DND-41 (cell line): ENCODE results near the gene ZEB1.

Experiments
- ATAC-seq: fragments of 200-7000 bp; cut with Tn5 transposase; 3 replicates; pipeline ENCODE4 v1.9.1; 2021; ENCODE audit warnings: low read depth; ENCODE audit not compliant: insufficient read depth
- DNase-seq: peaks from one replicate; pipeline ENCODE4 v3.0.0-alpha.2; 2020
- H2AFZ ChIP-seq: 2 replicates; pipeline ENCODE4 v1.6.0; 2012; ENCODE audit warnings: low read depth, low read length
- H3K27ac ChIP-seq: 2 replicates; pipeline ENCODE4 v1.5.1; 2012; ENCODE audit warnings: low read length, inconsistent platforms
- H3K27me3 ChIP-seq: fragments of 200-600 bp; sonication (generic); 2 replicates; pipeline ENCODE4 v1.6.0; 2012; ENCODE audit warnings: low read length, mild to moderate bottlenecking, inconsistent platforms; ENCODE audit not compliant: insufficient read depth, poor library complexity
- H3K36me3 ChIP-seq: 2 replicates; pipeline ENCODE4 v1.5.1; 2012; ENCODE audit warnings: low read length, inconsistent platforms; ENCODE audit not compliant: insufficient read depth
- H3K4me1 ChIP-seq: 2 replicates; pipeline ENCODE4 v1.5.1; 2012; ENCODE audit warnings: mild to moderate bottlenecking, low read length; ENCODE audit not compliant: insufficient read depth
- H3K4me2 ChIP-seq: 2 replicates; pipeline ENCODE4 v1.6.0; 2012; ENCODE audit warnings: mild to moderate bottlenecking, moderate library complexity, low read length, inconsistent platforms; ENCODE audit not compliant: insufficient read depth
- H3K4me3 ChIP-seq, 2 experiments: fragments of 200-600 bp in 1 of 2; shearing (Covaris generic) in 1 of 2; 2 replicates each; pipeline ENCODE4 v1.5.1; 2012 to 2016; ENCODE audit warnings: inconsistent platforms in 2 of 2, low read length in 2 of 2, mild to moderate bottlenecking in 2 of 2, low read depth in 1 of 2, moderate library complexity in 1 of 2
- H3K79me2 ChIP-seq: 2 replicates; pipeline ENCODE4 v1.6.0; 2012; ENCODE audit warnings: low read length, inconsistent platforms; ENCODE audit not compliant: insufficient read depth
- H3K9ac ChIP-seq: 2 replicates; pipeline ENCODE4 v1.6.0; 2012; ENCODE audit warnings: low read depth, mild to moderate bottlenecking, inconsistent platforms, low read length, moderate library complexity
- H3K9me3 ChIP-seq: 2 replicates; pipeline ENCODE4 v1.5.1; 2012; ENCODE audit warnings: low read length, moderate library complexity, mild to moderate bottlenecking, inconsistent platforms; ENCODE audit not compliant: insufficient read depth, severe bottlenecking
- H4K20me1 ChIP-seq: 2 replicates; pipeline ENCODE4 v1.6.0; 2012; ENCODE audit warnings: low read length; ENCODE audit not compliant: insufficient read depth
- CTCF ChIP-seq: IDR thresholded peaks from 2 replicates; pipeline ENCODE4 v1.5.1; 2012; ENCODE audit warnings: borderline replicate concordance, low read length, moderate library complexity, mild to moderate bottlenecking; ENCODE audit not compliant: poor library complexity, severe bottlenecking; ENCODE audit errors: extremely low read depth
- EZH2 ChIP-seq: IDR thresholded peaks from 3 replicates; pipeline ENCODE4 v1.6.1; 2012; ENCODE audit warnings: borderline replicate concordance, low read depth, mild to moderate bottlenecking, moderate library complexity, low read length, inconsistent platforms; ENCODE audit not compliant: severe bottlenecking

Gene ZEB1

GRCh38 chr10:31484431-31485135 is 165.6 kb downstream of the ZEB1 start:
- peaks cover 63% of the 10 kb centered on the region for H3K36me3 ChIP-seq
- no peak overlapping the region for H3K4me2 ChIP-seq
- no peak overlapping the region for H3K9ac ChIP-seq
- DNase-seq (no peak), ATAC-seq (no peak)
- no peak overlapping the region for H3K4me3 ChIP-seq
- H3K27me3 ChIP-seq = no peaks in the 10 kb centered on the region
- no peak overlapping the region for H2AFZ ChIP-seq
- peaks cover 15% of the 10 kb centered on the region for H3K4me1 ChIP-seq
- H4K20me1 ChIP-seq = no peaks in the 10 kb centered on the region
- no peak for TF ChIP-seq CTCF
- TF ChIP-seq EZH2 = no peak
- H3K79me2 ChIP-seq = peaks cover 95% of the 10 kb centered on the region
- no peak overlapping the region for H3K27ac ChIP-seq
- peaks cover 7% of the 10 kb centered on the region for H3K9me3 ChIP-seq

GRCh38 chr10:31490858-31491504 is 172.0 kb downstream of the ZEB1 start:
- Histone ChIP-seq H3K9ac (no peak overlapping the region), H2AFZ (no peak overlapping the region), H3K79me2 (peaks cover 98% of the 10 kb centered on the region), H3K27me3 (no peaks in the 10 kb centered on the region), H3K4me3 (no peak overlapping the region), H3K27ac (peak overlapping the region; percentile 52), H3K4me1 (no peaks in the 10 kb centered on the region), H3K9me3 (peaks cover 10% of the 10 kb centered on the region), H3K4me2 (no peak overlapping the region), H3K36me3 (peaks cover 44% of the 10 kb centered on the region; the same call in 1 of the 2 replicates), H4K20me1 (0 out of 2 replicates have a peak, but pooled peaks cover 3% of the 10 kb centered on the region)
- TF ChIP-seq CTCF (peak; percentile 77), EZH2 (no peak)
- ATAC-seq = peak; percentile 87
- DNase-seq = peak; percentile 49

GRCh38 chr10:31507427-31507826 is 188.4 kb downstream of the ZEB1 start:
- no peaks in the 10 kb centered on the region for H3K4me1 ChIP-seq
- no peak for ATAC-seq
- H3K4me3 ChIP-seq = no peak overlapping the region
- peaks cover 98% of the 10 kb centered on the region for H3K36me3 ChIP-seq
- H3K79me2 ChIP-seq = peaks cover 59% of the 10 kb centered on the region
- no peak for DNase-seq
- H3K9ac ChIP-seq = no peak overlapping the region
- H3K4me2 ChIP-seq = no peak overlapping the region
- TF ChIP-seq EZH2 (no peak), CTCF (no peak)
- H4K20me1 ChIP-seq = peaks cover 12% of the 10 kb centered on the region
- H3K9me3 ChIP-seq = peaks cover 34% of the 10 kb centered on the region
- H3K27me3 ChIP-seq = no peaks in the 10 kb centered on the region
- no peak overlapping the region for H2AFZ ChIP-seq
- H3K27ac ChIP-seq = no peak overlapping the region
